ENCODE measurements around the gene TSFM. TPM values are rescaled to one million over a fixed set of nuclear protein-coding genes. Genes with fewer than 3 reads are reported as not detected.

Gene TSFM
- total RNA-seq, 1 donor from 2014 or later: 14.6 TPM

DNA sequence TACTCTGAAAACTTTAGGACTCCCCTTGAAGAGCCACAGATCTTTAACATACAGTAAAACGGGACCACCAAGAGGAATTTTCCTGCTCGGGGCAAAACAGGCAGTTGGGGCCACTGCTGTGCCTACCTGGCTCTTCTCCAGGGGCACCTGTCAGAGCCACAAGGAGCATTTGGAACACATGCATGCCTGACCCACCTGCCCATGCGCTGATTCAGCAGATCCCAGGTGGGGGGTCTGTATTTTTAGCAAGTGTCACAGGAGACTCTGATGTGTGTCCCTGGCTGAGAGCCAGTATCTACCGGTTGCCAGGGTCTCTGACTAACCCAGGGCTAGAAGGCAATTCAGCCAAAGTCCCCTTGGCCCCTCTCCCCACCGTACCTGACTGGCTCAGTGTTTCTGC is 57.4 kb downstream of the TSFM start:
- intact Hi-C loops (cut with DNase I): loop anchor here (5.0 to 10.0 kb wide), 2 partner anchors 1308 to 1745 kb away; no protein-coding TSS in a partner anchor
- DNase-seq (ENCODE audit: low spot score) (no peak), ATAC-seq (no peak)

DNA sequence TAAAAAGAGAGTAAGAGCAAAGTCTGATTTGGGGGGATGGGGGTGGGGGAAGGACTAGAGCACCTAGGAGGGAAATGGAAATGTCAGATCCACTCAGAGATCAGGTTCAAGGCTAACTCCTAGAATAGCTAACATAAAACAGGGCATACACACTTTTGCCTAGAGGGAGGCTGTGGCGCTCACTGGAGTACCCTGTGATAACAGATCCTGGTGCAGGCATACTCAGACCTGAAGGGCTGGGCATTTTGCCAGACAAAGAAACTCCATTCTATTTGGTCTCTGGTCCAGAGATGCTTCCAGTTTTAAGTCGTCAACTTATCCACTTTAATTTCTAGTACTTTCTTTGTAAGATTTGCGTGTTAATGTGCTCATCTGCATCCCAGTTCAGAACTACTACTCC is 58.1 kb downstream of the TSFM start:
- ATAC-seq (no peak), DNase-seq (ENCODE audit: low spot score) (no peak)
- intact Hi-C loops (cut with DNase I): loop anchor here (5.0 kb wide), 1 partner anchor 1308 kb away; no protein-coding TSS in a partner anchor

DNA sequence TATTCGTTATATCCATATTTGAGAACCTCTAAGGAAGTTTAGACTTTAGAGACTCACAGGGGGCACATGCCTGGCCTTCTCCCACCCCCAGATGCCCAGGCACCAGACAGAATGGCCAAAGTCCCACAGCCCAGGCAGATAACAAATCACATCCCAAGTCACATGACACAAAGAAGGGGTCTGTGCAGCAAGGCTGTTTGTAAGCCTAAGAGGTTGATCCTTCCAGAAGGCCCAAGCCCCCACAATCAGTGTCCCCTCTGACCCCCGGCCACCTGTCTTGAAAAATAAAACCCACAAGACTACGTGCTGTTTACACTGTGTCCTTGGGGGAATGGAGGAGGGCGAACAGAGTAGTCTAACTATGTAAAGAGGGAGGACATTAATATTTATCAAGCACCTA is 58.9 kb downstream of the TSFM start:
- no peak for DNase-seq (ENCODE audit: low spot score)
- no peak for ATAC-seq
- intact Hi-C loops (cut with DNase I): loop anchor here (5.0 kb wide), 1 partner anchor 1309 kb away; no protein-coding TSS in a partner anchor

DNA sequence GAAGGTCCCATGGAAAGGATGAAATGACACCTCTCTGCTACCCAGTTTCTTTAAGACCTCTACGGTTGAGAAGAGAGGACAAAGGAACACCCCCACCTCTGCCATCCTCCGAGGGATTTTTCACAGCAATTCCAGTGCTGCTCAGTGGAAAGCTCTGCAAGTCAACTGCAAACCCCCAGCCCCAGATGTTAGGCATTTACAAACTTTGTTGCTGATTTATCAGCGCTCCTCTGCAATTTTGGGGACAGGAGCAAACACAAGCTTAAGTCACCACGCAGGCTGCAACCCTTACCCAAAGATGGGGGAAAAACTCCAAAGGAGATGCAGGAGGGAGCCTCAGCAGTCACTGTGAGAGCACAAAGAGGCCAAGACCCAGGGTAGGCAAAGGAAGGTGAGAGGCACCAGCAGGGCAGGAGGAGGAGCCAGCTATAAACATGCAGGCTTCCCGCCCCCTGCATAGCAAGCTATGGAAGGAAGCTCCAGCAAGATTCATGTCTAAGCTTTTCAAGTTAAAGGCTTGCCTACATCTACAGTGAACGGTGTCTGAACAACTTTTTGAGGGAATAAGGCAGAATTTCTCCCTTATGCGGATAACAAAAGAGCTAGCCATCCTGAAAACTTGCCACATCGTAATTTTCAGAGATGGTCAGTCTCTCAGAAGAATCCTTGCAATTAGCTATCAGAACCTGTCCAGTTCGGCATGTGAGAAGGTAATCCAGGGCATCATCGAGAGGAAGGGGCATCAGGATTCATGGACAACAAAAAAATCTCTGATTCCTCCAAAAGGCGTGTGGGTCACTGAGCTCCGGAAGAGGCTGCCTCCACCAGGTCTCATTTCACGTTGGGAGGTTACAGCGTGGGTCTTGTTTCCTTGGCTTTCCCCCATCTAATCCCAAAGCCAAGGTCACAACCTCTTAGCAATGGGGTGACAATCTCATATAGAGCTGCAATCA is 60.0 kb downstream of the TSFM start:
- intact Hi-C loops (cut with DNase I): loop anchor here (5.0 kb wide), 1 partner anchor 1310 kb away; no protein-coding TSS in a partner anchor
- no peak for DNase-seq (ENCODE audit: low spot score)

DNA sequence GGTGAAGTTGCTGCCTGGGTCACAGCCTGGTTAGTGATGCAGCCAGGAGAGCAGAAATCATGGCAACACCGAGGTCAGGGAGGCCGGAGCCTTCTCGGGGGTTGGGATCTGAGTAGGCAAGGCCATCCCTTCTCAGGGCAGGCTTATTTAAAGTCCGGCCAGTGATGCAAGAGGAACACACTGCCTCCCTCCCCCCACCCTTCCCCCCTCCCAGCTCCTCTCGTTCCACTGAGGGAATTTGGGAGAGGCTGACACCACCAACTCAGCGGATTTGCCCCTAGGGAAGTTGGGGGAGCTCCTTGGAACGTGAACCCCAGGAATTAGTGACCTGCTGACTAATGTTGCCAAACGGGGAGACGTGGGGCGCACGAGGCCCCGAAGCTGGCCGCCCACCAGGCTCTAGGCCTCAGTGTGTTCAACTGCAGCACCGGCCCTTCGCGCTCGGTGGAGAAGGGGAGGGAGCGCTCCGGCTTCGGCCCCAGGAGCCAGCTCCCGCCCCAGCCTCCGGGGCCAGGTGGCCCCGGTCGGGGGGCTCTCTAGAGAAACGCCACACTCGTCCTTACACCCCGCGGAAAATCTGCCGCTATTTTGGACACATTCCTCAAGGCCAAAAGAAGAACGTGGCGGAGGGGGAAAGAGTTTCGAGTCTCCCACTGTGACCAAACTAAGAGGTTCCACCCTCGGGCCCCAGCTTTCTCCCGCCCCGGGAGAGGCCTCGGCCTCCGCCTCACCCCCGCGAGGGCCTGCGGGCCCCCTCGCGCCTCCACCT is 62.3 kb downstream of the TSFM start:
- intact Hi-C loops (cut with DNase I): loop anchor here (5.0 kb wide), 1 partner anchor 1313 kb away; no protein-coding TSS in a partner anchor
- DNase-seq (ENCODE audit: low spot score) (peak; percentile 83), ATAC-seq (peak; percentile 69)

More for the DNA sequence above, 60.0 kb downstream of the TSFM start:
- no peak for ATAC-seq

DNA sequence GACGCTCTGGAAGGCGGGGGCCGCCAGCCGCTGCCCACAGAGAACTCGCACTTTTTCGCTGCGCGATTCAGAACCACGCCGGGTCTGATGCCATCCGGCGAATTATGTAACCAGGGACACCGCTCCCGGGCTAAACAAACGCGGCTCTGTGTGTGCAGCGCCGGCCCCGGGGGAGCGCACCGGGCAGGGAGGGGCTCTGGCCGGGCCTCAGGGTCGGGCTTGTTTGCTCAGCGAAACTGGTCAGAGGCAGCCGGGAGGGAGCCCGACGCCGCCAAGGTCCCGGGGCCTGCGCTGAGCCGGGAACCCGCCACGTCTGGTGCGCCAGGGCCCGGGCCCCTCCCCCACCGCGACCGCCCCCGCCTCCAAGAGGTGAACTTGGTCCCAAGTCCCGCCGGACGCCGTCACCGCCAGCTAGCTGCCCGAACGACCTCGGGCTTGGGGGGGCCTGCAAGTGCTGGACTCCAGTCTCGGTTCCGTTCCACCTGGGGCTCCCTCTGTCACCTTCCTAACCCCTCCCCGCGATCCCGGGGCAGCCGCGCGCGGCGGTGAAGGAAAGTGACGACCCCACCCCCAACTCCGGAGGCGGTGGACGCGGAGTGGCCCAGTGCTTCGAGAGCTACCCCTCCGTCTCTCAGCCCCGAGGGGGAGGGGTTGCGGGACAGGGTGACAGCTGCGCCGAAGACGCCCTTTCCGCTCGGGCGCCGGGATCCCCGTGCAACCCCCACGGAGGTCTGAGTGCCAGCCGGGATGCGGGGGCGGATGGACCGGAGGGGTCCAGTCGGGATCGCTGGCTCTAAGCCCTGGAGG is 63.1 kb downstream of the TSFM start:
- intact Hi-C loops (cut with DNase I): no loop called here
- peak; percentile 65 for ATAC-seq
- DNase-seq (ENCODE audit: low spot score): peak; percentile 90

DNA sequence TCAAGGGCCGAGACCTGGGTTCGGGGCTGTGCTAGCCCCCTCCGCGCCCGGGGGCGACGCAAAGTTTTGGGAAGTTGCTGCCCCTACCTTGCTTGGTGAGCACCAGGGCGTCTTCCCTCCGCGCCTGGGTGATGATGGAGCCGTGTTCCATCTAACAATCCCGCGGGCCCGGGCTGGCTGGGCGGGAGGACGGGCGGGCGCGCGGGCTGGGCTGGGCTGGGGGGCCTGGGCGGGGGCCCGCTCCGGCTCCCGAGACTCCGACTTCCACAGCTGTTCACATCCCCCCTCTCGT is 63.6 kb downstream of the TSFM start:
- no peak for ATAC-seq
- intact Hi-C loops (cut with DNase I): no loop called here
- DNase-seq (ENCODE audit: low spot score): no peak

DNA sequence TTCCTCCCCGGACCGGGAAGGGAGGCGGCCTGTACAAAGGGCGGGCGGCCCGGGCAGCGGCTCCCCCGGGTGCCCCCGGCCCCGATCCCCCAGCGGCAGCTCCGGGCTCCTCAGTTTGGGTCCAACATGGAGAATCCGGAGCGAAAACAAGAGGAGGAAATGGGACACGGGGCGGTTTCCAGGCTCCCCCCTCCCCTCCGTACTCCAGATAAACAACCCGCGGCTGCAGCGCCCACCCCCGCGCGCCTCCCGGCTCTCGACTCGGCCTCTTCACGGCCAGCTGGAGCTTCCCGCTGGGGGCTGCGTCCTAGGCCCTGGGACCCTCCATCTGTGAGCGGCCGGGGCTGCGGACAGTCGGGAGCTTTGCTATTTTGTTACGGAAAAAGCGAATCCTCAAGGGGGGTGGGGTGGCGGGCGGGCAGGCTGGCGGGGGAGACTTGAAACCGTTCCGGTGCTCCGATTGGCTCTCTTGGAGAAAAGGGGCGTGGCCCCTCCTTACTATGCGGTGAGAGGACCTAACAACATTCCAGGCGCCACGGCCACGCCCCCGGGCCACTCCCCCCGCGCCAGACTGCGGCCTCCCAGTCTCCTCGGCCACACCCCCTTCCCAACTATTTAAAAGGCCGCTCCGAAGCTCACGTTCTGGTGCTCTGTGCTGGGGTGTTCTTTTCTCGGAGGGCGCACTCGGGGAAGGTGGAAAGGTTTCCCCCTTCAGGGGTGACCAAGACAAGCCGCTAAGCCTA is 64.2 kb downstream of the TSFM start, which contains the start of gene CTDSP2:
TSS of gene CTDSP2 (minus strand) at position 153 of the 743 bp plus-strand sequence. CDS start 294 bp downstream, outside the sequence.
- ATAC-seq (peak; percentile 96), DNase-seq (ENCODE audit: low spot score) (peak; percentile 100)
- intact Hi-C loops (cut with DNase I): no loop called here

Small RNAs within 50 kb of the gene (microRNA-seq; reads per million reads assigned to microRNA genes)
- 59.7 reads per million, percentile 51 among the genes with 10 or more reads in this experiment for gene MIR26A2
- gene MIR6759: not detected

Other genes starting within 250 kb of the TSFM start
- gene DCTN2, start 235.6 kb upstream of the TSFM start, total RNA-seq: 104 TPM
- gene KIF5A, start 232.7 kb upstream of the TSFM start, total RNA-seq: 5.6 TPM
- 26.0 TPM for gene PIP4K2C, start 191.6 kb upstream of the TSFM start, total RNA-seq
- 42.9 TPM for gene DTX3, start 178.0 kb upstream of the TSFM start, total RNA-seq
- 61.3 TPM for gene ARHGEF25, start 171.4 kb upstream of the TSFM start, total RNA-seq
- 16.6 TPM for gene B4GALNT1, start 149.6 kb upstream of the TSFM start, total RNA-seq
- 230 TPM for gene OS9, start 88.7 kb upstream of the TSFM start, total RNA-seq
- gene AGAP2, start 44.0 kb upstream of the TSFM start, total RNA-seq: 4.0 TPM
- gene TSPAN31, start 37.7 kb upstream of the TSFM start, total RNA-seq: 37.1 TPM
- gene CDK4, start 30.5 kb upstream of the TSFM start, total RNA-seq: 54.0 TPM
- gene MARCHF9, start 27.7 kb upstream of the TSFM start, total RNA-seq: 10.6 TPM
- gene CYP27B1, start 15.7 kb upstream of the TSFM start, total RNA-seq: 0.98 TPM
- gene METTL1, start 10.7 kb upstream of the TSFM start, total RNA-seq: 13.4 TPM
- 11.8 TPM for gene EEF1AKMT3, start 10.2 kb upstream of the TSFM start, total RNA-seq
- 7.3 TPM for gene AVIL, start 35.9 kb downstream of the TSFM start, total RNA-seq
- 202 TPM for gene CTDSP2, start 63.9 kb downstream of the TSFM start, total RNA-seq
- 8.5 TPM for gene ATP23, start 158.8 kb downstream of the TSFM start, total RNA-seq

Data from sciatic nerve (tissue), 2 donors.